Neural cell (in vitro differentiated cells): ENCODE measurements around the gene TGFBRAP1. TPM values are rescaled to one million over a fixed set of nuclear protein-coding genes. Genes with fewer than 3 reads are reported as not detected.

ENCODE experiments used
- H2AFZ ChIP-seq: fragments of 200-600, 300-800 bp; sonication (generic), shearing (Covaris generic); 2 replicates; pipeline ENCODE4 v1.6.0; 2014; ENCODE audit warnings: low read depth, mild to moderate bottlenecking, antibody characterized with exemption, low read length, moderate library complexity
- H3F3A ChIP-seq: fragments of 200-600 bp; shearing (Covaris generic); 2 replicates; pipeline ENCODE4 v1.6.1; 2016; ENCODE audit warnings: mild to moderate bottlenecking, moderate library complexity, mixed read lengths, antibody characterized with exemption, low read length; ENCODE audit not compliant: insufficient read depth, poor library complexity, severe bottlenecking
- H3K27ac ChIP-seq: fragments of 200-600, 300-800 bp; sonication (generic), shearing (Covaris generic); 2 replicates; pipeline ENCODE4 v1.5.1; 2014; ENCODE audit warnings: mild to moderate bottlenecking, low read length, moderate library complexity
- H3K27me3 ChIP-seq: fragments of 300-800, 200-600 bp; sonication (generic), shearing (Covaris generic); 2 replicates; pipeline ENCODE4 v1.6.0; 2014; ENCODE audit warnings: mild to moderate bottlenecking, low read depth, low read length, moderate library complexity; ENCODE audit not compliant: insufficient read depth
- H3K36me3 ChIP-seq: fragments of 300-800, 200-600 bp; sonication (generic), shearing (Covaris generic); 2 replicates; pipeline ENCODE4 v1.5.1; 2014; ENCODE audit warnings: mild to moderate bottlenecking, antibody characterized with exemption, low read length, moderate library complexity; ENCODE audit not compliant: insufficient read depth
- H3K4me2 ChIP-seq: fragments of 300-800, 200-600 bp; sonication (generic), shearing (Covaris generic); 2 replicates; pipeline ENCODE4 v1.6.0; 2014; ENCODE audit warnings: mild to moderate bottlenecking, low read length
- H3K4me3 ChIP-seq: fragments of 300-800, 200-600 bp; sonication (generic), shearing (Covaris generic); 2 replicates; pipeline ENCODE4 v1.5.1; 2014; ENCODE audit warnings: mild to moderate bottlenecking, low read length, moderate library complexity
- H3K79me2 ChIP-seq: fragments of 200-600 bp; shearing (Covaris generic); replicated peaks from 2 replicates; pipeline ENCODE4 v1.6.0; 2014; ENCODE audit warnings: mild to moderate bottlenecking, low read length, moderate library complexity; ENCODE audit not compliant: insufficient read depth
- H3K9ac ChIP-seq: fragments of 300-800, 200-600 bp; sonication (generic), shearing (Covaris generic); 2 replicates; pipeline ENCODE4 v1.6.1; 2016; ENCODE audit warnings: mild to moderate bottlenecking, low read length, mixed read lengths
- H3K9me2 ChIP-seq: fragments of 200-600 bp; shearing (Covaris generic); 2 replicates; pipeline ENCODE4 v1.6.1; 2016; ENCODE audit warnings: mild to moderate bottlenecking, low read length, mixed read lengths; ENCODE audit not compliant: insufficient read depth
- H3K9me3 ChIP-seq: fragments of 200-600, 300-800 bp; sonication (generic), shearing (Covaris generic); 2 replicates; pipeline ENCODE4 v1.6.1; 2016; ENCODE audit warnings: mild to moderate bottlenecking, mixed run types, low read length, moderate library complexity, mixed read lengths
- H4K20me1 ChIP-seq: fragments of 200-600 bp; shearing (Covaris generic); 2 replicates; pipeline ENCODE4 v1.6.1; 2016; ENCODE audit warnings: mild to moderate bottlenecking, mixed run types; ENCODE audit not compliant: insufficient read depth
- CTCF ChIP-seq: fragments of 450-650 bp; IDR thresholded peaks from 2 replicates; pipeline ENCODE4 v1.5.1; 2014; ENCODE audit warnings: antibody characterized with exemption, mild to moderate bottlenecking, moderate library complexity; ENCODE audit not compliant: poor library complexity, severe bottlenecking
- EP300 ChIP-seq: fragments of 450-650 bp; conservative IDR thresholded peaks from 2 replicates; pipeline ENCODE4 v1.6.1; 2014; ENCODE audit warnings: antibody characterized with exemption, mild to moderate bottlenecking, moderate library complexity; ENCODE audit not compliant: poor library complexity, severe bottlenecking
- EZH2 ChIP-seq: fragments of 200-600, 300-800 bp; shearing (Covaris generic), sonication (generic); IDR thresholded peaks from 2 replicates; pipeline ENCODE4 v1.6.1; 2014; ENCODE audit warnings: antibody characterized with exemption, low read length, borderline replicate concordance, mild to moderate bottlenecking; ENCODE audit not compliant: insufficient read depth, poor library complexity, severe bottlenecking
- MXI1 ChIP-seq: fragments of 450-650 bp; conservative IDR thresholded peaks from 2 replicates; pipeline ENCODE4 v1.6.1; 2014; ENCODE audit warnings: antibody characterized with exemption, mild to moderate bottlenecking; ENCODE audit not compliant: poor library complexity, severe bottlenecking
- POLR2AphosphoS5 ChIP-seq: IDR thresholded peaks from 2 replicates; pipeline ENCODE4 v1.6.1; 2012
- RAD21 ChIP-seq: fragments of 450-650 bp; conservative IDR thresholded peaks from 2 replicates; pipeline ENCODE4 v1.6.1; 2014; ENCODE audit warnings: antibody characterized with exemption, mild to moderate bottlenecking, moderate library complexity
- SMC3 ChIP-seq: fragments of 450-650 bp; conservative IDR thresholded peaks from 2 replicates; pipeline ENCODE4 v1.6.1; 2014; ENCODE audit warnings: antibody characterized with exemption, mild to moderate bottlenecking, moderate library complexity; ENCODE audit not compliant: poor library complexity
- TAF1 ChIP-seq: IDR thresholded peaks from 2 replicates; pipeline ENCODE4 v1.6.1; 2012; ENCODE audit warnings: low read depth
- polyA plus RNA-seq: library from polyadenylated mRNA; depleted of rRNA; stranded (reverse); fragments of >200 nt; gene quantifications from 2 replicates; pipeline ENCODE4 v1.2.3, GENCODE V29; 2014
- TF ChIP-seq, protein P1 (sequence below): IDR thresholded peaks from 2 replicates; pipeline ENCODE4 v1.6.1; 2012; ENCODE audit warnings: borderline replicate concordance

TGFBRAP1 gene
- polyA plus RNA-seq, 1 donor from 2014 or later = 13.9 TPM

DNA sequence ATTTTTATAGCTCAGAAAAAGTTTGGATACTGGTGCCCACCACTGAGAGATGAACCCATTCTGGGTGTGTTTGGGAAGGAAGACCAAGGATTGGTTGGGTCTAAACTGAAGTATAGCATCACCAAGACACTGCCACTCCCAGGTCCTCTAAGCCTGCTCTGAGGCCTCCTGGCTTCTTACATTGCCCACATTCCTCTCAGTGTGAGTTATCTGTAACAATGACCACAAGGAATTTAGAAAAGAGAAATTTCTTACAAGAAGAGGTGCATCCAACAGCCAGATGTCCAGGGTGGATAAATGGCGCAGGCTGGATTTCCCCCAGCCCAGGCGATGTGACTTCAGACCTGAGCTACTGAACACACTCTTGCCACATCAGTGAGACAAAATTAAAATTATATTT, 89.6 kb downstream of the TGFBRAP1 start:
- H3K36me3 ChIP-seq = peaks cover 13% of the 10 kb centered on the region
- TF ChIP-seq EZH2 = no peak
- H3K27ac ChIP-seq = no peak overlapping the region
- H3K9me3 ChIP-seq = no peaks in the 10 kb centered on the region
- no peak overlapping the region for H2AFZ ChIP-seq
- H3F3A ChIP-seq = no peaks in the 10 kb centered on the region
- H3K27me3 ChIP-seq = no peaks in the 10 kb centered on the region
- no peak overlapping the region for H3K4me2 ChIP-seq
- H4K20me1 ChIP-seq = no peaks in the 10 kb centered on the region
- H3K9ac ChIP-seq = no peak overlapping the region
- no peaks in the 10 kb centered on the region for H3K79me2 ChIP-seq
- no peak overlapping the region for H3K4me3 ChIP-seq
- no peaks in the 10 kb centered on the region for H3K9me2 ChIP-seq

DNA sequence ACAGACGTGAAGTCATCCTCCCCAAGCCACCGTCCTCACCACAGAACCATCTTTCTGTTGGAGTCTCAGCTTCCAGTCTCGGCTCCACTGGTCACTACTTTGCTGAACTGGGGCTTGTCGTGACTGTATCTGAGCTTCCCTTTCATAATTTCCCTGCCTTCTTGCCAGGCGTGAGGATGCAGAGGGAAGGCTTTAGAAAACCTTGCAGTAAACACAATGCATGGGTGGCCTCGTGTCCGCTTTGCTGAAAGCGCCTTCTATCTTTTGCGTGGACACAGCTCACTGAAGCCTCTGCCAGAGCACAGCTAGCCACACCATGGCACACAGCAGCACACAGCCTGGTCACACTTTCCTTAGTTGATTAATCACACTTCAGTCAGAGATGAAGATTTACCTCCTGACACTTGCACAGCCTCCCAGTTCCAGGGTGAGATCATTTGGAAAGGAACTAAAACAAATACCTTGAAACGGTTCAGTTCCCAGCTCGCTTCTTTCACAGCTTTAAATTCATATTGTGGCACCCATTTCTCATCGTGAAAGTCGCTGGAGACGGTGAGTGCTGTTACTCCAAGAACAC, 90.8 kb downstream of the TGFBRAP1 start:
- H3K9me2 ChIP-seq = no peaks in the 10 kb centered on the region

More for the DNA sequence above, 90.8 kb downstream of the TGFBRAP1 start:
- Histone ChIP-seq H3K36me3 (peaks cover 13% of the 10 kb centered on the region), H3K4me2 (no peak overlapping the region), H2AFZ (no peak overlapping the region), H3K9me3 (no peaks in the 10 kb centered on the region), H3K4me3 (no peak overlapping the region), H3K27ac (no peak overlapping the region), H4K20me1 (no peaks in the 10 kb centered on the region), H3F3A (no peaks in the 10 kb centered on the region), H3K27me3 (no peaks in the 10 kb centered on the region), H3K79me2 (no peaks in the 10 kb centered on the region), H3K9ac (no peak overlapping the region)
- TF ChIP-seq MXI1 (no peak), EZH2 (no peak), SMC3 (no peak), CTCF (no peak), RAD21 (no peak), EP300 (no peak), TAF1 (no peak), POLR2AphosphoS5 (no peak)
- TF ChIP-seq, protein P1, sequence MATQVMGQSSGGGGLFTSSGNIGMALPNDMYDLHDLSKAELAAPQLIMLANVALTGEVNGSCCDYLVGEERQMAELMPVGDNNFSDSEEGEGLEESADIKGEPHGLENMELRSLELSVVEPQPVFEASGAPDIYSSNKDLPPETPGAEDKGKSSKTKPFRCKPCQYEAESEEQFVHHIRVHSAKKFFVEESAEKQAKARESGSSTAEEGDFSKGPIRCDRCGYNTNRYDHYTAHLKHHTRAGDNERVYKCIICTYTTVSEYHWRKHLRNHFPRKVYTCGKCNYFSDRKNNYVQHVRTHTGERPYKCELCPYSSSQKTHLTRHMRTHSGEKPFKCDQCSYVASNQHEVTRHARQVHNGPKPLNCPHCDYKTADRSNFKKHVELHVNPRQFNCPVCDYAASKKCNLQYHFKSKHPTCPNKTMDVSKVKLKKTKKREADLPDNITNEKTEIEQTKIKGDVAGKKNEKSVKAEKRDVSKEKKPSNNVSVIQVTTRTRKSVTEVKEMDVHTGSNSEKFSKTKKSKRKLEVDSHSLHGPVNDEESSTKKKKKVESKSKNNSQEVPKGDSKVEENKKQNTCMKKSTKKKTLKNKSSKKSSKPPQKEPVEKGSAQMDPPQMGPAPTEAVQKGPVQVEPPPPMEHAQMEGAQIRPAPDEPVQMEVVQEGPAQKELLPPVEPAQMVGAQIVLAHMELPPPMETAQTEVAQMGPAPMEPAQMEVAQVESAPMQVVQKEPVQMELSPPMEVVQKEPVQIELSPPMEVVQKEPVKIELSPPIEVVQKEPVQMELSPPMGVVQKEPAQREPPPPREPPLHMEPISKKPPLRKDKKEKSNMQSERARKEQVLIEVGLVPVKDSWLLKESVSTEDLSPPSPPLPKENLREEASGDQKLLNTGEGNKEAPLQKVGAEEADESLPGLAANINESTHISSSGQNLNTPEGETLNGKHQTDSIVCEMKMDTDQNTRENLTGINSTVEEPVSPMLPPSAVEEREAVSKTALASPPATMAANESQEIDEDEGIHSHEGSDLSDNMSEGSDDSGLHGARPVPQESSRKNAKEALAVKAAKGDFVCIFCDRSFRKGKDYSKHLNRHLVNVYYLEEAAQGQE = no peak
